ENCODE results near the gene CSPG5.

The CSPG5 gene

DNA sequence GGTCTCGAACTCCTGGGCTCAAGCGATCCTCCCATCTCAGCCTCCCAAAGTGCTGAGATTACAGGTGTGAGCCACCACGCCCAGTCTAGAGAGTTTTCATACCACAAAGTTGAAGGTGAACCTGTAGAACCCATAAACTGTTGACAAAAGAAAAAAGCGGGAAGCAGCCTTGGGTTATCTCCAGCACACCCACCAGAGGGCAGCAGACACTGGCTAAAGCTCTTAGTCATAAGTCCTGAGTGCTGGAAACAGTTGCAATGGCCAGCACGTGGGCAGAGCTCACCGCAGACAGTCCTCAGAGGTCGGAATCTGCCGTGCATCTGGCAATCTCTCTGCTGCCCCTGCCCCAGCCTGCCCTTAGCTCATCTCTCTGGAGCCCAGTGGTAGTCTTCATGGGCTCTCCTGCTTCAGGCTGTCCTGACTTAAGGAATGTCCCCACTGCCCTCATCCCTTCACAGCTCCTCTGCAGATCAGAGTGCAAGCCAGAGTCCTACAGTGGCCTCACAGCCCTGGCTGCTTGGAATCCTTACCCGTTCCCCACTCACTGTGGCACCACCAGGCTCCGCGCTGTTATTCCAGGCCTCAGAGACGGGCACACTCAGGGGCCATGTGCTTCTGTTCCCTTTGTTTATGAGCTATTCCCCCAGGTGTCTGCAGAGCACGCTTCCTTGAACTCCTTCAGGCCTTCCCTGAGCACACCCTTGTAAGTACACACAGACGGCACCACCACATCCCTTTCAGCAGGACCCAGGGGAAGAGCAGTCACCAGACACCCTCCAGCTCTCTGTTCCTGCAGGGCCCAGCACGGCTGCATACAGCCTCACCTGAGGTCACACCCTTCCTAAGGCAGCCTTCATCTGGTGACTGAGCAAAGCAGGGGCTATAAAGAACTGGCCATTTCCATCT, 56.3 kb downstream of the CSPG5 start:
- ChIA-PET POLR2A (interaction anchor here (1.0 to 1.8 kb wide), 3 partner anchors 9 to 302 kb away, joined by 3 to 4 read pairs (median 3); no protein-coding TSS in a partner anchor), CTCF (interaction anchor here (0.6 to 2.8 kb wide), 26 partner anchors 9 to 913 kb away, joined by 3 to 27 read pairs (median 3); partner anchors contain the start of gene ELP6)
- Histone ChIP-seq H3K9me3 (ENCODE audit: control insufficient read depth, insufficient read depth, low read depth, low read length) (no peaks in the 10 kb centered on the region), H3K27ac (ENCODE audit: extremely low read depth, low read depth, low read length) (no peak overlapping the region), H3K4me1 (ENCODE audit: control insufficient read depth, insufficient read depth, low read length) (no peaks in the 10 kb centered on the region), H3K4me3 (ENCODE audit: low read depth, low read length) (no peak overlapping the region), H3K36me3 (ENCODE audit: control insufficient read depth in 2 of 2, insufficient read depth in 1 of 2, low read length in 2 of 2) (no peaks in the 10 kb centered on the region)
- TF ChIP-seq ZNF394 (tag by site-specific recombination; IDR thresholded peaks at IDR 0.05; ENCODE audit: borderline replicate concordance) = no peak
- TF ChIP-seq KLF1 (tag by site-specific recombination; IDR thresholded peaks at IDR 0.05) = no peak
- no peak for TF ChIP-seq ZNF10 (tag by site-specific recombination; IDR thresholded peaks at IDR 0.05)
- 0 out of 2 replicates have a peak, but pooled peaks have one; percentile 26 for TF ChIP-seq EGR2 (tag by site-specific recombination; IDR thresholded peaks at IDR 0.05; ENCODE audit: low read depth)
- peak; percentile 95 for TF ChIP-seq ZNF654 (tag by site-specific recombination; IDR thresholded peaks at IDR 0.05; ENCODE audit: low read depth)
- TF ChIP-seq, protein P1, sequence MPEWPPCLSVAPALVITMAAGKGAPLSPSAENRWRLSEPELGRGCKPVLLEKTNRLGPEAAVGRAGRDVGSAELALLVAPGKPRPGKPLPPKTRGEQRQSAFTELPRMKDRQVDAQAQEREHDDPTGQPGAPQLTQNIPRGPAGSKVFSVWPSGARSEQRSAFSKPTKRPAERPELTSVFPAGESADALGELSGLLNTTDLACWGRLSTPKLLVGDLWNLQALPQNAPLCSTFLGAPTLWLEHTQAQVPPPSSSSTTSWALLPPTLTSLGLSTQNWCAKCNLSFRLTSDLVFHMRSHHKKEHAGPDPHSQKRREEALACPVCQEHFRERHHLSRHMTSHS (tag by site-specific recombination; IDR thresholded peaks at IDR 0.05) = no peak
- 0 out of 2 replicates have a peak, but pooled peaks have one; percentile 58 for TF ChIP-seq ZNF561 (tag by site-specific recombination; IDR thresholded peaks at IDR 0.05; ENCODE audit: borderline replicate concordance)
- no peak for TF ChIP-seq ZNF202 (tag by site-specific recombination; IDR thresholded peaks at IDR 0.05; ENCODE audit: borderline replicate concordance)
- TF ChIP-seq ZNF670 (tag by site-specific recombination; IDR thresholded peaks at IDR 0.05; ENCODE audit: low read depth) = no peak
- TF ChIP-seq, protein P2, sequence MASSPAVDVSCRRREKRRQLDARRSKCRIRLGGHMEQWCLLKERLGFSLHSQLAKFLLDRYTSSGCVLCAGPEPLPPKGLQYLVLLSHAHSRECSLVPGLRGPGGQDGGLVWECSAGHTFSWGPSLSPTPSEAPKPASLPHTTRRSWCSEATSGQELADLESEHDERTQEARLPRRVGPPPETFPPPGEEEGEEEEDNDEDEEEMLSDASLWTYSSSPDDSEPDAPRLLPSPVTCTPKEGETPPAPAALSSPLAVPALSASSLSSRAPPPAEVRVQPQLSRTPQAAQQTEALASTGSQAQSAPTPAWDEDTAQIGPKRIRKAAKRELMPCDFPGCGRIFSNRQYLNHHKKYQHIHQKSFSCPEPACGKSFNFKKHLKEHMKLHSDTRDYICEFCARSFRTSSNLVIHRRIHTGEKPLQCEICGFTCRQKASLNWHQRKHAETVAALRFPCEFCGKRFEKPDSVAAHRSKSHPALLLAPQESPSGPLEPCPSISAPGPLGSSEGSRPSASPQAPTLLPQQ (tag by site-specific recombination; IDR thresholded peaks at IDR 0.05) = peak; percentile 39; the same call in 1 of the 2 replicates
- TF ChIP-seq, protein P3, sequence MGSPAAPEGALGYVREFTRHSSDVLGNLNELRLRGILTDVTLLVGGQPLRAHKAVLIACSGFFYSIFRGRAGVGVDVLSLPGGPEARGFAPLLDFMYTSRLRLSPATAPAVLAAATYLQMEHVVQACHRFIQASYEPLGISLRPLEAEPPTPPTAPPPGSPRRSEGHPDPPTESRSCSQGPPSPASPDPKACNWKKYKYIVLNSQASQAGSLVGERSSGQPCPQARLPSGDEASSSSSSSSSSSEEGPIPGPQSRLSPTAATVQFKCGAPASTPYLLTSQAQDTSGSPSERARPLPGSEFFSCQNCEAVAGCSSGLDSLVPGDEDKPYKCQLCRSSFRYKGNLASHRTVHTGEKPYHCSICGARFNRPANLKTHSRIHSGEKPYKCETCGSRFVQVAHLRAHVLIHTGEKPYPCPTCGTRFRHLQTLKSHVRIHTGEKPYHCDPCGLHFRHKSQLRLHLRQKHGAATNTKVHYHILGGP (tag by site-specific recombination; IDR thresholded peaks at IDR 0.05) = no peak
- no peak for TF ChIP-seq ZNF830 (tag by site-specific recombination; IDR thresholded peaks at IDR 0.05; ENCODE audit: low read depth)
- peak; percentile 44; the same call in 1 of the 2 replicates for TF ChIP-seq ZEB2 (tag by site-specific recombination; IDR thresholded peaks at IDR 0.05)
- no peak for TF ChIP-seq ZNF112 (tag by site-specific recombination; IDR thresholded peaks at IDR 0.05)
- no peak for TF ChIP-seq MEIS1 (CRISPR knock-in tag; IDR thresholded peaks at IDR 0.05; ENCODE audit: borderline replicate concordance)
- no peak for TF ChIP-seq ZNF174 (tag by site-specific recombination; IDR thresholded peaks at IDR 0.05)
- no peak for TF ChIP-seq ZNF658 (tag by site-specific recombination; IDR thresholded peaks at IDR 0.05)
- TF ChIP-seq, protein P4, sequence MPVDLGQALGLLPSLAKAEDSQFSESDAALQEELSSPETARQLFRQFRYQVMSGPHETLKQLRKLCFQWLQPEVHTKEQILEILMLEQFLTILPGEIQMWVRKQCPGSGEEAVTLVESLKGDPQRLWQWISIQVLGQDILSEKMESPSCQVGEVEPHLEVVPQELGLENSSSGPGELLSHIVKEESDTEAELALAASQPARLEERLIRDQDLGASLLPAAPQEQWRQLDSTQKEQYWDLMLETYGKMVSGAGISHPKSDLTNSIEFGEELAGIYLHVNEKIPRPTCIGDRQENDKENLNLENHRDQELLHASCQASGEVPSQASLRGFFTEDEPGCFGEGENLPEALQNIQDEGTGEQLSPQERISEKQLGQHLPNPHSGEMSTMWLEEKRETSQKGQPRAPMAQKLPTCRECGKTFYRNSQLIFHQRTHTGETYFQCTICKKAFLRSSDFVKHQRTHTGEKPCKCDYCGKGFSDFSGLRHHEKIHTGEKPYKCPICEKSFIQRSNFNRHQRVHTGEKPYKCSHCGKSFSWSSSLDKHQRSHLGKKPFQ (tag by site-specific recombination; IDR thresholded peaks at IDR 0.05) = 0 out of 2 replicates have a peak, but pooled peaks have one; percentile 61
- no peak for TF ChIP-seq ZFP69B (tag by site-specific recombination; IDR thresholded peaks at IDR 0.05)
- no peak for TF ChIP-seq ZNF121 (tag by site-specific recombination; IDR thresholded peaks at IDR 0.05)
- TF ChIP-seq ZNF600 (tag by site-specific recombination; IDR thresholded peaks at IDR 0.05) = no peak; the same call in none of the 2 replicates
- TF ChIP-seq ZNF76 (tag by site-specific recombination; IDR thresholded peaks at IDR 0.05; ENCODE audit: borderline replicate concordance, low read depth) = no peak
- TF ChIP-seq ZNF585B (tag by site-specific recombination; IDR thresholded peaks at IDR 0.05) = no peak
- 0 out of 2 replicates have a peak, but pooled peaks have one; percentile 34 for TF ChIP-seq ZBTB8A (tag by site-specific recombination; IDR thresholded peaks at IDR 0.05)
- TF ChIP-seq SETDB1 (IDR thresholded peaks at IDR 0.05; ENCODE audit: insufficient read length, low read length) = no peak
- TF ChIP-seq ZNF366 (tag by site-specific recombination; conservative IDR thresholded peaks at IDR 0.05) = no peak
- TF ChIP-seq, protein P5, sequence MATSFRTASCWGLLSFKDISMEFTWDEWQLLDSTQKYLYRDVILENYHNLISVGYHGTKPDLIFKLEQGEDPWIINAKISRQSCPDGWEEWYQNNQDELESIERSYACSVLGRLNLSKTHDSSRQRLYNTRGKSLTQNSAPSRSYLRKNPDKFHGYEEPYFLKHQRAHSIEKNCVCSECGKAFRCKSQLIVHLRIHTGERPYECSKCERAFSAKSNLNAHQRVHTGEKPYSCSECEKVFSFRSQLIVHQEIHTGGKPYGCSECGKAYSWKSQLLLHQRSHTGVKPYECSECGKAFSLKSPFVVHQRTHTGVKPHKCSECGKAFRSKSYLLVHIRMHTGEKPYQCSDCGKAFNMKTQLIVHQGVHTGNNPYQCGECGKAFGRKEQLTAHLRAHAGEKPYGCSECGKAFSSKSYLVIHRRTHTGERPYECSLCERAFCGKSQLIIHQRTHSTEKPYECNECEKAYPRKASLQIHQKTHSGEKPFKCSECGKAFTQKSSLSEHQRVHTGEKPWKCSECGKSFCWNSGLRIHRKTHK (tag by site-specific recombination; IDR thresholded peaks at IDR 0.05) = no peak
- no peak for TF ChIP-seq ZNF248 (tag by site-specific recombination; IDR thresholded peaks at IDR 0.05)
- peak; percentile 12; the same call in 1 of the 2 replicates for TF ChIP-seq KLF9 (tag by site-specific recombination; IDR thresholded peaks at IDR 0.05; ENCODE audit: low read depth)
- no peak for TF ChIP-seq HOXA7 (CRISPR knock-in tag; IDR thresholded peaks at IDR 0.05; ENCODE audit: borderline replicate concordance)
- TF ChIP-seq ZNF24 (tag by site-specific recombination; IDR thresholded peaks at IDR 0.05) = no peak
- TF ChIP-seq TRIM28 (IDR thresholded peaks at IDR 0.05; ENCODE audit: borderline replicate concordance, low read length) = no peak
